HCT116 (cell line): ENCODE measurements around the gene CORO2B. TPM values are rescaled to one million over a fixed set of nuclear protein-coding genes. Genes with fewer than 3 reads are reported as not detected.

Source experiments
- ATAC-seq: fragments of 200-7000 bp; cut with Tn5 transposase; 2 replicates; pipeline ENCODE4 v1.9.1; 2020; ENCODE audit warnings: mild to moderate bottlenecking, moderate library complexity
- BruUV-seq: library from RNA; stranded (reverse); fragments of 400-500 nt; replicated peaks from 2 replicates; lab custom pipeline; 2021; lab: Mats Ljungman, UMichigan
- CTCF ChIA-PET: fragments of 300-600 bp; sonication (Branson Sonifier 250); formaldehyde crosslinking; loops from one replicate; lab custom pipeline; 2021; ENCODE audit warnings: antibody characterized with exemption; lab: Charles Lee
- POLR2A ChIA-PET: fragments of 300-600, 350-600 bp; sonication (Branson Sonifier 250); formaldehyde crosslinking; loops from one replicate; lab custom pipeline; 2021; ENCODE audit warnings: antibody characterized with exemption; lab: Charles Lee
- RAD21 ChIA-PET, 2 experiments: fragments of 300-600 bp; sonication (Branson Sonifier 250); formaldehyde crosslinking; loops; one replicate each; lab custom pipeline; 2023; ENCODE audit warnings: low total read pairs in 2 of 2; ENCODE audit not compliant: uncharacterized antibody in 2 of 2, unreplicated experiment in 2 of 2, low non-redundant PET in 1 of 2; lab: Charles Lee
- DNase-seq: peaks from one replicate; pipeline ENCODE4 v3.0.0-alpha.2; 2010; ENCODE audit warnings: low read depth, low spot score
- H2AFZ ChIP-seq: fragments of 200-600 bp; shearing (Covaris generic), sonication (generic); 2 replicates; pipeline ENCODE4 v1.6.1; 2017; ENCODE audit warnings: low read depth, mixed run types, mixed read lengths, antibody characterized with exemption, low read length; ENCODE audit not compliant: poor library complexity, severe bottlenecking
- H3K27ac ChIP-seq: 2 replicates; pipeline ENCODE4 v1.5.1; 2012; ENCODE audit warnings: low read depth, low read length
- H3K27me3 ChIP-seq: fragments of 200-600 bp; sonication (generic); 2 replicates; pipeline ENCODE4 v1.6.1; 2016; ENCODE audit warnings: mixed run types, low read length, mixed read lengths; ENCODE audit not compliant: insufficient read depth
- H3K36me3 ChIP-seq, 2 experiments: fragments of 200-500 bp in 1 of 2; fragments of 200-600 bp in 1 of 2; sonication (Bioruptor generic) in 1 of 2; sonication (generic) in 1 of 2; 2 replicates each; pipeline versions ENCODE4 v1.5.1 to v1.6.1; 2014 to 2016; ENCODE audit warnings: low read length in 2 of 2, inconsistent platforms in 1 of 2, mixed read lengths in 1 of 2, mixed run types in 1 of 2; ENCODE audit not compliant: insufficient read depth in 2 of 2, control insufficient read depth in 1 of 2
- H3K4me1 ChIP-seq, 2 experiments: fragments of 200-600 bp in 1 of 2; sonication (generic) in 1 of 2; 2 replicates each; pipeline versions ENCODE4 v1.5.1 to v1.6.1; 2012 to 2017; ENCODE audit warnings: low read length in 2 of 2, inconsistent platforms in 1 of 2, mild to moderate bottlenecking in 1 of 2, mixed read lengths in 1 of 2, mixed run types in 1 of 2, moderate library complexity in 1 of 2; ENCODE audit not compliant: insufficient read depth in 2 of 2, control insufficient read depth in 1 of 2
- H3K4me2 ChIP-seq: fragments of 200-600 bp; sonication (generic); 2 replicates; pipeline ENCODE4 v1.6.1; 2017; ENCODE audit warnings: mixed run types, low read length, mixed read lengths
- H3K4me3 ChIP-seq, 2 experiments: fragments of 200-600 bp in 1 of 2; sonication (generic) in 1 of 2; replicated peaks in 1 of 2; 2 replicates each; pipeline ENCODE4 v1.5.1; 2011 to 2016; ENCODE audit warnings: low read length in 2 of 2, control low read depth in 1 of 2, low read depth in 1 of 2, mild to moderate bottlenecking in 1 of 2, mixed read lengths in 1 of 2, mixed run types in 1 of 2
- H3K79me2 ChIP-seq: fragments of 200-600 bp; sonication (generic); 2 replicates; pipeline ENCODE4 v1.6.1; 2017; ENCODE audit warnings: mild to moderate bottlenecking, mixed run types, low read length, moderate library complexity, mixed read lengths; ENCODE audit not compliant: insufficient read depth
- H3K9ac ChIP-seq: fragments of 200-600 bp; sonication (generic); 2 replicates; pipeline ENCODE4 v1.6.1; 2016; ENCODE audit warnings: low read length, mixed read lengths
- H3K9me2 ChIP-seq: fragments of 200-600 bp; sonication (generic), shearing (Covaris generic); 2 replicates; pipeline ENCODE4 v1.6.1; 2017; ENCODE audit warnings: mixed run types, mild to moderate bottlenecking, moderate library complexity; ENCODE audit not compliant: insufficient read depth
- H3K9me3 ChIP-seq, 2 experiments: fragments of 200-500 bp in 1 of 2; fragments of 200-600 bp in 1 of 2; sonication (Bioruptor generic) in 1 of 2; sonication (generic) in 1 of 2; 2 replicates each; pipeline ENCODE4 v1.6.1; 2014 to 2017; ENCODE audit warnings: low read length in 2 of 2, mixed read lengths in 2 of 2, inconsistent platforms in 1 of 2, low read depth in 1 of 2, mild to moderate bottlenecking in 1 of 2, mixed run types in 1 of 2, moderate library complexity in 1 of 2; ENCODE audit not compliant: control insufficient read depth in 1 of 2, insufficient read depth in 1 of 2
- H4K20me1 ChIP-seq: fragments of 200-600 bp; sonication (generic), shearing (Covaris generic); 2 replicates; pipeline ENCODE4 v1.6.1; 2017; ENCODE audit warnings: mixed run types, mild to moderate bottlenecking, moderate library complexity; ENCODE audit not compliant: insufficient read depth
- ATF3 ChIP-seq: IDR thresholded peaks from 2 replicates; pipeline ENCODE4 v1.6.1; 2012
- CBX3 ChIP-seq: IDR thresholded peaks from 2 replicates; pipeline ENCODE4 v1.6.1; 2012; ENCODE audit warnings: low read depth
- EGR1 ChIP-seq: IDR thresholded peaks from 2 replicates; pipeline ENCODE4 v1.6.1; 2012; ENCODE audit warnings: low read depth
- EZH2phosphoT487 ChIP-seq: fragments of 200-600 bp; IDR thresholded peaks from 2 replicates; pipeline ENCODE4 v1.6.1; 2018; ENCODE audit warnings: antibody characterized with exemption, borderline replicate concordance
- MAX ChIP-seq: IDR thresholded peaks from 2 replicates; pipeline ENCODE4 v1.6.1; 2012
- POLR2AphosphoS5 ChIP-seq: IDR thresholded peaks from 2 replicates; pipeline ENCODE4 v1.6.1; 2011; ENCODE audit warnings: mild to moderate bottlenecking, low read depth, low read length, moderate library complexity
- SIN3A ChIP-seq: IDR thresholded peaks from 2 replicates; pipeline ENCODE4 v1.6.1; 2012; ENCODE audit warnings: low read depth
- SP1 ChIP-seq: IDR thresholded peaks from 2 replicates; pipeline ENCODE4 v1.6.1; 2012; ENCODE audit warnings: low read depth
- YY1 ChIP-seq: IDR thresholded peaks from 2 replicates; pipeline ENCODE4 v1.6.1; 2011; ENCODE audit warnings: low read length, low read depth, moderate library complexity, mild to moderate bottlenecking; ENCODE audit not compliant: insufficient replicate concordance; ENCODE audit errors: extremely low read depth
- ZBTB33 ChIP-seq: IDR thresholded peaks from 2 replicates; pipeline ENCODE4 v1.6.1; 2011; ENCODE audit warnings: mild to moderate bottlenecking, low read length, moderate library complexity; ENCODE audit not compliant: insufficient replicate concordance; ENCODE audit errors: extremely low read depth
- ZFX ChIP-seq: fragments of 450-650 bp; IDR thresholded peaks from 2 replicates; pipeline ENCODE4 v1.6.1; 2017
- intact Hi-C: fragments of 100-400 bp; cut with micrococcal nuclease; formaldehyde crosslinking; loops from 2 replicates; pipeline ENCODE4 v1.10.0; 2022
- total RNA-seq: library from RNA; stranded (reverse); gene quantifications from one replicate; pipeline ENCODE4 v1.2.1, GENCODE V29; 2021; ENCODE audit not compliant: unreplicated experiment

Gene CORO2B
- total RNA-seq, 1 experiment from 2014 or later, result 2.8 TPM

GRCh38 chr15:68707386-68707785 lies 128.6 kb downstream of the CORO2B start:
- no peaks in the 10 kb centered on the region for H4K20me1 ChIP-seq
- POLR2A ChIA-PET, result no interaction called here
- CTCF ChIA-PET, result interaction anchor here (1.2 to 1.4 kb wide), 2 partner anchors 169 to 218 kb away, joined by 4 to 5 read pairs; no protein-coding TSS in a partner anchor
- no peaks in the 10 kb centered on the region for H3K79me2 ChIP-seq
- DNase-seq, result no peak
- no peaks in the 10 kb centered on the region for H3K36me3 ChIP-seq
- no peak overlapping the region for H3K27ac ChIP-seq
- no peaks in the 10 kb centered on the region for H3K9me3 ChIP-seq
- 0 out of 2 replicates have a peak, but pooled peaks cover 3% of the 10 kb centered on the region for H3K27me3 ChIP-seq
- TF ChIP-seq EZH2phosphoT487 (no peak), ATF3 (no peak), CBX3 (no peak), YY1 (no peak)
- no peak for ATAC-seq
- H2AFZ ChIP-seq, result no peak overlapping the region
- intact Hi-C loops, result no loop called here
- BruUV-seq, result no TSS peak
- no peak overlapping the region for H3K4me3 ChIP-seq
- no peak overlapping the region for H3K4me2 ChIP-seq
- no peaks in the 10 kb centered on the region for H3K9me2 ChIP-seq
- no peak overlapping the region for H3K9ac ChIP-seq
- RAD21 ChIA-PET, result no interaction called here
- no peaks in the 10 kb centered on the region for H3K4me1 ChIP-seq

- RAD21 ChIA-PET, result no interaction called here
- DNase-seq, result no peak
- no peak for ATAC-seq
- Histone ChIP-seq H3K4me1 (no peaks in the 10 kb centered on the region), H3K36me3 (no peaks in the 10 kb centered on the region), H4K20me1 (no peaks in the 10 kb centered on the region), H3K27me3 (0 out of 2 replicates have a peak, but pooled peaks cover 3% of the 10 kb centered on the region), H3K9me3 (no peaks in the 10 kb centered on the region), H2AFZ (no peak overlapping the region), H3K4me2 (no peak overlapping the region), H3K4me3 (no peak overlapping the region), H3K9me2 (no peaks in the 10 kb centered on the region), H3K79me2 (no peaks in the 10 kb centered on the region), H3K9ac (no peak overlapping the region), H3K27ac (no peak overlapping the region)
- BruUV-seq, result no TSS peak
- intact Hi-C loops, result no loop called here
- no peak for TF ChIP-seq EZH2phosphoT487
- no peak for TF ChIP-seq EGR1
- TF ChIP-seq POLR2AphosphoS5, result no peak
- TF ChIP-seq CBX3, result no peak
- no peak for TF ChIP-seq ZFX
- no peak for TF ChIP-seq MAX
- no peak for TF ChIP-seq ZBTB33
- TF ChIP-seq SP1, result no peak
- TF ChIP-seq SIN3A, result no peak
- CTCF ChIA-PET, result no interaction called here
- POLR2A ChIA-PET, result no interaction called here
These were observed 131.1 kb downstream of the CORO2B start for GRCh38 chr15:68709876-68710275.
